Neutrophil (primary cell): ENCODE measurements around the gene GAS6.

ENCODE experiments used
- H3K27ac ChIP-seq: fragments of 200-600 bp; sonication (generic); 2 replicates; pipeline ENCODE4 v1.5.1; 2016; ENCODE audit warnings: mild to moderate bottlenecking, moderate library complexity
- H3K27me3 ChIP-seq: fragments of 200-600 bp; sonication (generic); 2 replicates; pipeline ENCODE4 v1.6.0; 2016; ENCODE audit warnings: mild to moderate bottlenecking
- H3K36me3 ChIP-seq: fragments of 200-600 bp; sonication (generic); 2 replicates; pipeline ENCODE4 v1.5.1; 2017
- H3K4me1 ChIP-seq, 2 experiments: fragments of 200-600 bp in 1 of 2; sonication (generic) in 1 of 2; 1 replicate in 1 of 2; 2 replicates in 1 of 2; pipeline versions ENCODE4 v1.5.1 to v1.6.1; 2013 to 2016; ENCODE audit warnings: low read depth in 1 of 2, low read length in 1 of 2, mild to moderate bottlenecking in 1 of 2, moderate library complexity in 1 of 2; ENCODE audit not compliant: control insufficient read depth in 1 of 2, insufficient read depth in 1 of 2
- H3K4me3 ChIP-seq, 2 experiments: fragments of 200-600 bp in 1 of 2; sonication (generic) in 1 of 2; 1 replicate in 1 of 2; 2 replicates in 1 of 2; pipeline ENCODE4 v1.5.1; 2013 to 2016; ENCODE audit warnings: low read depth in 1 of 2, low read length in 1 of 2, mild to moderate bottlenecking in 1 of 2, moderate library complexity in 1 of 2
- H3K9me3 ChIP-seq: fragments of 200-600 bp; sonication (generic); 2 replicates; pipeline ENCODE4 v1.5.1; 2016
- CTCF ChIP-seq: fragments of 200-600 bp; sonication (generic); IDR thresholded peaks from 2 replicates; pipeline ENCODE4 v1.5.1; 2016; ENCODE audit warnings: antibody characterized with exemption

GAS6 gene

DNA sequence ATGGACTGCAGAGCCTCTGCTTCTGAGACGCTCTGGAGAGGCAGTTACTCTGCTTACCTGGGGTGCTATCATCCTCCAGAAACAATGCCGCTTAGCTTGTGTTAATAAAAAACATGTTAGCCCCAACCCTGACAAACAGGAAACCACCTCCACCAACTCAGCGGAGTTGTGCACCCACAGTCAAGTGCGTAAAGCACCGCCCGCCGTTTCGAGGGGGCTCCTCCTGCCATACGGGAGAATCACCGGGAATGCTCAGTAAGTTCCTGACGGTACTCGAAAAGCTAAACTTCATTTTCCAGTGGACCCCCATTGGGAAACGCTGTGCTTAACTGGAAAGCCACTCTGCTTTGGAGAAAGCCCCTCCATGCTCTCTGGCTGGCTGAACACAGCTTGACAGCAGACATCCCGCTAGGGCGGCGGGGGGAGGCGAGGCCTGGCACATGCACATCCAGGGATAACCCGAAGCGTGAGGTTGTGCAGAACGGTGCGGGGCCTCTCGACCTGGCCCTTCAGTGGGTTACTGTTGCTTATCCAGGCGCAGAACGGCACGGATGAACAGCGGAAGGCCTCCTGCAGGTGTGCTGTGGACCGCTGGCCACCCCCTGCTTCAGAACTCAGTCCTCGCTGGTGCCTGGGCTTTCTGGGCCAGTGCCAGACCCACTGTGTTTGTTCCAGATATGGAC is 17.1 kb downstream of the GAS6 start:
- no peak for TF ChIP-seq CTCF
- Histone ChIP-seq H3K27me3 (peaks cover 56% of the 10 kb centered on the region), H3K4me3 (no peak overlapping the region), H3K27ac (no peak overlapping the region), H3K36me3 (no peaks in the 10 kb centered on the region), H3K4me1 (no peaks in the 10 kb centered on the region), H3K9me3 (no peaks in the 10 kb centered on the region)

DNA sequence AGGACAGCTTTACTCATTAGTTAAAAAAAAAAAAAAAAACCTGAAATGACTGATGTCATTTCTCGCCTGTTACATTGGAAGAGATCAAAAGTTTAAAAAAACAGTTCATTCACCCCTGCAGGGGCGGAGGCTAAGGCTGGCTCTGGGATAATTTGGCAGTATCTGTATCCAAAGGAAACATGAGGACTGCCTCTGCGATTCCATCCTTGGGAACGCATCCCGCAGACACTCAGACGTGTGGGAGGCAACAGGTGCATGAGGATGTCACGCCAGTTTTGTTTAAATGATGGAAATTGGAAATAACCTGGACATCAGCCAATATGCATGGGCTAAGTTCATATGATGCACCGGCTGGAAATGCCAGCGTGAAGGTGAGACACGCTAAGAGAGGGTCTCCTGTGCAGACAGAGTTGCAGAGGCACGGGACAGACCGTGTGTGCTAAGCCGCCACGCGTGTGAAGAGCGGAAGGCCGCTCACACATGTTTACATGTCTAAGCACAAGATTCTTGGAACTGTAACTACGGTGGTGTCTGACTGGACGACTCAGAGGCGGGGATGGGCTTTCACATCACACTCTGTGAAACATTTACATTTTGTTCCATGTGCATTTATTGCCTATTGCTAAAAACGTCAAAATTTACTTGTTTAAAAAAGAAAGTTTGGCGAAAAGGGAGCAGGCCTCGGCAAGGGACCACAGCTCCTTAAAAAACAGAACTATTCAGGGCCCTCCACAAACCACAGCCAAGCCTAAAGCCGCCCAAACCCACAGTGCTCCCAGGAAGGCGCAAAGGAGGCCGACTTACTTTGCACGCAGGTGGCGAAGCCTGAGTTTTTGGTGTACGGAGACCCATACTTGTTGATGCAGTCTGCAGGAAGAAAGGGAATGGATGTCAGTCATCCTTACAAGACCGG is 17.9 kb downstream of the GAS6 start:
- Histone ChIP-seq H3K4me1 (no peaks in the 10 kb centered on the region), H3K36me3 (no peaks in the 10 kb centered on the region), H3K27ac (no peak overlapping the region), H3K27me3 (peaks cover 62% of the 10 kb centered on the region), H3K9me3 (no peaks in the 10 kb centered on the region), H3K4me3 (no peak overlapping the region)
- TF ChIP-seq CTCF = no peak

DNA sequence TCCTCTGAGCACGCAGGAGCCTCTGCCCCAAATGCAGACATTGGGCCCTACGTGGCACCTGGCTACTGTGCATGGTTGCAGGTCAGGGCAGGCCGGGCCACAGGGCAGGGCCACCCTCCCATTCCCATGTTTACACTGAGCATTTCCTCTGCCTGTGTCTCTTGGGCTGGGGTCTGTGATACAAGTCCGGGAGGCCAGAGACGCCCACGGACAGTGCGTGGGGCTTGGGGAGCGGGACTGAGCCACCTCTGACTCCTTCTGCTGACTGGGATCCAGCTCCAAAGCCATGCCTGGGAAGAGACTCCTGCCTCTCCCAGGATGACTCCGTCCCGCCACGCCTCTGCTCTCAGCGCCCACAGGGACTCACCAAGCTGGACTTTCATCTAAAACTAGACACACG is 18.8 kb downstream of the GAS6 start:
- Histone ChIP-seq H3K4me1 (no peaks in the 10 kb centered on the region), H3K36me3 (no peaks in the 10 kb centered on the region), H3K9me3 (no peaks in the 10 kb centered on the region), H3K27me3 (peaks cover 71% of the 10 kb centered on the region), H3K27ac (no peak overlapping the region), H3K4me3 (no peak overlapping the region)
- TF ChIP-seq CTCF = no peak

GRCh38 chr13:113843864-113844556 is 19.9 kb downstream of the GAS6 start:
- Histone ChIP-seq H3K27me3 (peaks cover 75% of the 10 kb centered on the region), H3K9me3 (no peaks in the 10 kb centered on the region), H3K4me3 (no peak overlapping the region), H3K27ac (no peak overlapping the region), H3K36me3 (no peaks in the 10 kb centered on the region), H3K4me1 (no peaks in the 10 kb centered on the region)
- TF ChIP-seq CTCF = no peak

DNA sequence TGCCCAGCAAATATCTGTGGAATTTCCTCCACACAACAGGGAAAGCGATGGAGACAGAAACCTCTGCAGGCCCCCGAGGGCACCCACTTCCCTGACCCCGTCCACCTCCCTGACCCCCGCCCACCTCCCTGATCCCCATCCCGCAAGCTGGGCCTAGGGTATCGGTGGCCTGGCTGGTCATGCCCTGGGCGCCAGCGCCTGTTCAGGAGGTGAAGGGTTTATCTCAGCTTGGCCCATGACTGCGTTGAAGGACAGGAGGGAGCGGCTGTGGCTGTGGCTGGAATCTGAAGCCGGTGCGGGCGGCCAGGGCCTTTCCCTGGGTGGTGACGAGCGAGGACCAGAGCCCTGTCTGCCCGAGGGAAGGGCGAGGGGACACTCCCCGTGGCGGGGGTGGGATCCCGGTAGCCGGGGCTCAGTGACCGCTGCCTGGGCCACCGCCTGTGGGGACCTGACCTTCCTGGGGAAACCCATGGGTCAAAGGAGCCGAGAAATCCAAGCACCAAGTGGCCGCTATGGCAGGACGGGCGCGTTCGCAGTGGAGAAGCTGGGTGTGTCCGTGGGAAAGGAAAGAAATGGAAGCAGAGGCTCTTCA is 20.7 kb downstream of the GAS6 start:
- no peaks in the 10 kb centered on the region for H3K4me1 ChIP-seq

More for the DNA sequence above, 20.7 kb downstream of the GAS6 start:
- H3K36me3 ChIP-seq = no peaks in the 10 kb centered on the region
- TF ChIP-seq CTCF = no peak
- no peak overlapping the region for H3K4me3 ChIP-seq
- H3K27me3 ChIP-seq = peaks cover 75% of the 10 kb centered on the region
- H3K27ac ChIP-seq = no peak overlapping the region
- H3K9me3 ChIP-seq = no peaks in the 10 kb centered on the region
